H1 (cell line): ENCODE measurements around the gene MICU1. TPM values are rescaled to one million over a fixed set of nuclear protein-coding genes. Genes with fewer than 3 reads are reported as not detected.

Source experiments
- CBX5 ChIP-seq: fragments of 300-800, 300-1000 bp; sonication (generic); IDR thresholded peaks from 2 replicates; pipeline ENCODE4 v1.7.1; 2016; ENCODE audit warnings: antibody characterized with exemption, low read length, low read depth
- JUN ChIP-seq: IDR thresholded peaks from 2 replicates; pipeline ENCODE4 v1.6.1; 2011; ENCODE audit warnings: low read depth, mild to moderate bottlenecking, improper control_type of control experiment, low read length
- polyA plus RNA-seq, 7 experiments: library from polyadenylated mRNA; depleted of rRNA in 3 of 7; stranded (reverse) in 5 of 7; unstranded in 2 of 7; fragments of >200 nt in 5 of 7; fragments of 200-250 nt in 2 of 7; gene quantifications; 1 replicate in 5 of 7; 2 replicates in 1 of 7; 4 replicates in 1 of 7; pipeline versions ENCODE4 v1.2.1 to v1.2.3, GENCODE V29; 2011 to 2013; ENCODE audit warnings: missing spikeins in 2 of 7, mixed read lengths in 2 of 7
- total RNA-seq: library from RNA; stranded (reverse); fragmentation: NEBNext Ultra II Directional; extraction: Animal tissue kit (Norgen Biotek cat#: 25700); gene quantifications from 2 replicates; pipeline ENCODE4 v1.2.1, GENCODE V29; 2021

The MICU1 gene
- total and polyA plus RNA-seq, 2 of the 8 experiments (the other 6 are each of a cell fraction or from before 2014, with no cell fraction given), result 18.0 to 36.7 TPM

DNA sequence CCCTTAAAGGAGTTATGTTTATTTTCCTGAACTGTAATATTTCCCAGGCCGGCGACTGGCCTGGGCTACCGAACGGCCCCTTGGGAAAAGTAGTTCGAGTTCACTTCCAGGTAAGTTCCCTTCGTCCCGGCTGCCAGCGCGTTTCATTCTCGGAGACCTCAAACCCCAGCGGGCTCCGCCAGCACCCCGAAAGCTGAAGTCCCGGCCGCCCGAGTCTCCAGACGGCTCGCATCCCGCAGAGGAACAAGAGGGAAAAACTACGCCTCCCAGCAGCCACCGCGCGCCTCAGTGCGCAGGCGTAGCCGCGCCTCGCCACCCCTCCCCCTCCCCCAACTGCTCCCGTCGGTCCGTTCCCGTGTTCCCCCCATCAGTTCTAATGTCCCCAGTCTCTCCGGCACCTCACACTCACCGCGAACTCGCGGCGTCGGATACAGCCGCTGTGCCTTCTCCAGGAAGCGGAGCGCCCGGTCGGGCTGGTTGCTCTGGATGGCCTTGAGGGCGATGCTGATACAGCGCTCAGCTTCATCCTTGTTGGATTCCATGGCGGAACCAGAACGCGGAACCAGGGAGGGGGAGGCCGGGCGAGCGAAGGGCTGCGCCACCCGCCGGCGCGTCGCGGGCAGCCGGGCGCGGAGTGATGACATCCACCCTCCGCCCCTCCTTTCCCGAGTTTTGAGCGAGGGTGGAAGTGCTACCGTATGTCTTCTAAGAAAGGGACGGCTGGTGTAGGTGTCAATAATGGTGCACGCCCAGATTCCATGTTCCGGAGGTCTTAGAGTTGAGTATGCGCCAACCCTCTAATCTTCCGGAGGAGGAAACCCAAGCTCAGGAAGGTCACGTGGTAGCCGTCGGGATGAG is 271.3 kb downstream of the MICU1 start, which contains the start of gene DNAJB12 (continued):
- TF ChIP-seq CBX5, result no peak
- no peak for TF ChIP-seq JUN
